Non-pigmented ciliary epithelial cell (primary cell): ENCODE data around the gene JAK2.
"Not testable (repeated sequence)": the region's sequence is repeated elsewhere in the genome, so short reads cannot be mapped to it uniquely, and the experiment has no call there.

ENCODE experiments used
- DNase-seq: peaks from one replicate; pipeline ENCODE4 v3.0.0-alpha.2; 2010; ENCODE audit warnings: low read depth

Gene JAK2

DNA sequence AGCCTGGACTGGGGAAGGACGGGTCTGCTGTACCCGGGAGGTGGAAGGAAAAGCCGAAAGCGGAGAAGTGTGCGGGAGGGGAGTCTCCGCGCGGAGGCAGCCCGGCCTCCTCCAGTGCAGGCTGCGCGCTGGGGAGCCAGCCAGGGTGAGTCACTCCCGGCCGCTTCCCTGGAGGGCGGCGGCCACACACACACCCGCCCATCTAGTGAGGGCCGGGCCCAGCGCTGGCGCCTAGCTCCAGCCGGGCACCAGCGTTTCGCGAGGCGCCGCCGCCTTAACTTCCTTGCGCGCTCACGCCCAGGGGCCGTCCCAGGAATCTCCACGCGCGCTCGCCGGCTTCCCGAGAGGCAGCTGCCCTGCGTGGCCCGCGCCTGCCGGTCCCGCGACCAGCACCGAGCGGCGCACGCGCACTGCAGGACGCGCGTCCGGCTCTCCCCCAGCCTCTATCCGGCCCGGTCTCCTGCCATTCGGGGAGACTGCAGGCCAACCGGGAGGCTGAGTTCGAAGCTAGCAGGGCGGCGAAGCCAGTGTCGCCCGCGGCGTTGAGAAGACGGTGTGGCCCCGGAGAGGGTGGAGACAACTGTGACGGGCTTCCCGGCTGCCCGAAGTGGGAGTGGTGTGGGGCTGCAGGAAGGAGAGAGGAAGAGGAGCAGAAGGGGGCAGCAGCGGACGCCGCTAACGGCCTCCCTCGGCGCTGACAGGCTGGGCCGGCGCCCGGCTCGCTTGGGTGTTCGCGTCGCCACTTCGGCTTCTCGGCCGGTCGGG lies at the start of gene JAK2:
Gene JAK2, plus strand, starts transcription at position 652 of the 765 bp plus-strand sequence. CDS start 36,716 bp downstream, outside the sequence.
- peak; percentile 66 for DNase-seq

DNA sequence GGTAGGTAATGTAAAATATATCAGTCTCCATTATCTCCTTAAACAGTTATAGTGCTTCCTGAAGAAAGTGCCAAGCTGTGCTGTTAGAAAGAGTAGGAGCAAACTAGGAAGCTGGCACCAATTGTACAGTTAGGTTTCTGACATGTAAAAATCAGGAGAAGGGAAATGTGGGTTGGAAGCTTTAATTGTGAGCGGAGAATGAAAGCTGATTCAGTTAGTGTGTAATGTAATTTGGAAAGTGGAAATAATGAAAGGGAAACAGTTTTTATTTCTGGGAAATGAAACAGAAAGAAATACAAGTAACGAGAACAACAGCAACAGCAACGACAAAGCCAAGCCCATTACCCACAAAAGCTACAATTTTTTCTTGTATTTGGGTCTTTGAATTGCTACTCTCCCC lies 48.8 kb upstream of the JAK2 start:
- DNase-seq = no peak

DNA sequence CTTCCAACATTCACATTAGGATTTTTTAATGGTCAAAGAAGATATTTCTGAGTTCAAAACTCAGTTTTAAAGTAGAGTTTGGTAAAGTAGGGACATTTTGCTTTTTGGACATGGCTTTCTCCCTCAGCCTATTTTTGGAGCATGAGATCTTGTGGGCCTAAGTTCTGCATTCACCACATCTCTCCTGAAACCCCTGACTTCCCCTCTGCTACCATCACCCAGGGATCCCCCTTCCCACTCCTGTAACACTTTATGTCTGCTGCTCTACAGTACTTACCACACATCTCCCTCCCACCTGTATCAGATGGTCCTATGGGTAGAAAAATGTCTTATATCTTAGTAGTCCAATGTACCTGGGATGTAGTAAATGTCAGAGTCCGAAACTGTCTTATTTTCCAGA lies 48.2 kb upstream of the JAK2 start:
- no peak for DNase-seq

DNA sequence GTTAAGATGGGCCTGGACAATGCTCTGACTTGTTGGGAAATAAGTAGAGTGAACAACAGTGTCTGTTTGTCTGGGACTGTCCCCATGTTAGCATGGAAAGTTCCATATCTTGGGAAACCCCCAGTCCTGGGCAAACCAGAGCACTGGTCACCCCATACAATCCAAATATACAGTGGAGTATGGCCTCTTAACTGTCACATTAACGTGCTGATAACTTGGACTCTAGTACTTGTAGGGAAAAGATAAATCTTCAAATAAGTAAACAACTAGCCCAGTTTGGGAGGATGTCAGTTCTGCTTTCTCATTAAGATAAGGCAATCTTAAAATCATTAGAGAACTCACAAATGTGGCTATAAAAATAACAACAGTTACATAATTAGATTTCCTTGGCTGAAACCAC lies 47.6 kb upstream of the JAK2 start:
- no peak for DNase-seq

DNA sequence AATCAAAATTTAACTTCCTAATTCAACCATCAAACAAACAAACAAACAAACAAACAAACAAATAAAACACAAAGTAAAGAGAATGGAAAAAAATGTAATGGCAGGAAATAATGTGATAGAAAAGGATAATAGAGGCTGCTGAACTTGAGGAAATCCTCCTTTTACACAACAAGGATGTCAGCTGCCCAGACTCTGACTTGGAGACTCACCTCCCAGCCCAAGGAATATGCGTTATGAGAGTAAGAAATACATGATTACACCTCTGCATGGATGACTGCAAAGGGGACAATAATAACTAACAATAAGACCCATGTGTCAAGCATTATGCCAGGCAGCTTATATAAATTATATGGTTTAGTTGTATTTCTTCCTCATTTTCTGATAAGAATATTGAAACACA lies 46.6 kb upstream of the JAK2 start:
- DNase-seq = no peak

DNA sequence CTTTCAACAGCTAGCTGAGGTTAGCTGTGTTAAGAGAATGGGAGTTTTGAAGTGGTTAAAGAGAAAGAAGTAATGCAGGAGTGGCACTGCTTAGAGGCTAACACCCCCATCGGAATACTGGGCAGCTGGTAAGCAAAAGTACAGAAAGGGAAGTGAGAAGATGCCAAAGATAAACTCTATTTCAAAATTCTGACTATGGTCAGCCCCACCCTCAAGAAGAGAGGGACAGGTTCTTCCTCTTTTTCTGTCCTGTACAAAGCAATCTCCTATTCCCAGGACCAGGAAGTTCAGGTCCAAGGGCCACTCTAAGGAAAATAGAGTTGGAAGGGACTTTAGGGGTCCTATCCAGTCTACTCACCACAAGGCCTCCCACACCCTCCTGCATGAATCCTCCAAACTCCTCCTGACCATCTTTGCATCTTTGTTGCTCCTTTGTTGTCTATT lies 45.9 kb upstream of the JAK2 start:
- no peak for DNase-seq

DNA sequence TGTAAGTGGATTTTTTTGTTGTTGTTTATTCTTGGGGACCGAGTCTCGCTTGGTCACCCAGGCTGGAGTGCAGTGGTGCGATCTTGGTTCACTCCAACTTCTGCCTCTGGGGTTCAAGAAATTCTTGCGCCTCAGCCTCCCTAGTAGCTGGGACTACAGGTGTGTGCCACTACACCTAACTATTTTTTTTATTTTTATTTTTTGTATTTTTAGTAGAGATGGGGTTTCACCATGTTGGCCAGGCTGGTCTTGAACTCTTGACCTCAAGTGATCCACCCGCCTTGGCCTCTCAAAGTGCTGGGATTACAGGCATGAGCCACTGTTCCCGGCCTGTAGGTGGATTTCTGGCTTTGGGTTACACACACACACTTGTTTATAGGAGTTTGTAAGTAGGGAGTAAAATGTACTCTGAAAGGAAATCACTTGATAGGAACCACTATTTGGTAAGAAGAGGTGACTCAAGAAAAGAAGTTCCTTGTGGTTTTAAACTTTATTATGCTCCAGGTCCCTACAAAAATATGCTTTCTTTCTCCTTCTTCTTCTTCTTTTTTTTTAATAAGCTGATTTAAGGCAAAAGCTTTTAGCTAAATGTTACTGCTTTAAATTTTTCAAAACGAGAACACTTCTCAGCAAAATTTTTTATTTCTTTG lies 42.9 kb upstream of the JAK2 start:
- not testable (repeated sequence) for DNase-seq

DNA sequence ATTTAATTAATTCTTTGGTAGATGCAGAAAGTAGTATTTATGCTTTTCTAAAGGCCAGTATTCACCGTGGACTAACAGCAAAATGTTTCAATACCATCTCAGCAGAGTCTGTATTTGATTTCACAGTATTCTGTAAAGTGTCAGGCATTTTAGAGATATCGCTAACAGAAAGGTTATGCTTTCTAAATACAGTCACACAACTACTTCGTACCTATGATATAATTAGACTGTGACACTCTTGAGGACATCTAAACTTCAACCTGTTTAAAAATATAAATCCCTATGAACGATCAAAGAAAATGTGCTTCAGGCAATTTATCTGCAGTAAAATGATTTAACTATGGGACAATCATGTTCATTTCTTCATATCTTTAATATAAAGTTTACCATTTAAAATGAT lies 41.7 kb upstream of the JAK2 start:
- no peak for DNase-seq

DNA sequence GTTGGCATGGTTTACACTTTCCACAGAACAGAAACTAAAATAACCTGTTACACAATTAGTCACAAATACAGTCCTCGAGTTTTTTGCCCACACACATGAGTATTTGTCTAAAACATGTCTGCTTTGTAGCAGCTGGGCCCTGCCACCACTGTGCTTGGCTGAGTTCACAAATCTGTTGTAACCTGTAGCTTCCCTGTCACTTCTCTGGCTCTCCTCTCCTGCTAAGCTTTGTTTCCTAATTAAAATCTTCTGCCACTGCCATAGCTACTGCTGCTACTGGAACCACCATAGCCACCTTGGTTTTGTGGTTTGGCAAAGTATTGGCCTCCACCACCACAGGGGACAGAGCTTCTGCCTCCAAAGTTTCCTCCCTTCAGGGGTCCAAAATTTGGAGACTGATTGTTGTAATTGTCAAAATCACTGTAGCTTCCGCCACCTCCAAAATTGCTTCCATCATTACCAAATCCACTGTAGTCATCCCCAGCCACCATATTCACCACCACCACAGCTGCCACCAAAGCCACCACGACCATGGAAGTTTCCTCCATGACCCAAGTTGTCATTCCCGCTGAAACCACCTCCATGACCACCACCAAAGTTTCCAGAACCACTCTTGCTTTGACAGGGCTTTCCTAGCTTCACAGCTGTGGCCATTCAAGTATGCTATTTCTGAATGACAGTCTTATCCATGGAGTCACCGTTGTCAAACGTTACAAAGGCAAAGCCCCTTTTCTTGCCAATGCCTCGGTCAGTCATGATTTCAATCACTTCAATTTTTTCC lies 40.5 kb upstream of the JAK2 start:
- DNase-seq = not testable (repeated sequence)

DNA sequence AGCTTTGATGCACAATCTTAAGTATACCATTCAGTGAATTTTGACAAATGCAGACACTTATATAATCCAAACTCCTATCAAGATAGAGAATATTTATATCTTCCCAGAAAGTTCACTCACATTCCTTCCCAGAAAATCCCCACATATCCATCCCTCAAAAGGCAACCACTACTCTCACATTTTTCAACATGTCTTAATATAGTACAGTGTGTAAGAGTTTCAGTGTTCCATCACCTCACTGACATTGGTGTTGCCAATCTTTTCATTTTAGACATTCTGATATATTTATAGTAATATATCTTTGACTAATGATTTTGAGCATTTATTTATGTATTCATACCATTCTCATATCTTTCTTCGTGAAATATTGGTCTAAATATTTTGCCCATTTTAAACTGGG lies 38.1 kb upstream of the JAK2 start:
- no peak for DNase-seq

DNA sequence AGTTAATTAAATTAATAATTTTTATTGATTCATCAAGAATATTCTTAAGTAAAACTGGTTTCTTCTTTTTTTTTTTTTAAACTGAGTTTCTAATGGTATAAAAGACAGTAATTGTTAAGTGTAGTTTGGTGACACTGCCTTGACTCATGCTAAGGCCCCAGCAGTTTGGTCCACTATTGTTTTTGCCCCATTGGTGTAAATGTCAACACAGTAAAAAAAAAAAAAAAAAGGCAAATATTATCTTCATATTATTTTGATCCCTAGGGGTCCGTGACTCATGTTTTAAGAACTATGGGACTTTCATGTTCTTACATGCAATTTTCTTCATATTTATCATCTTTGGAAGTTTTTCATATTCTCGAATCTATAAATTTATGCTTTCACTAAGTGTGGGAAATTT lies 29.2 kb upstream of the JAK2 start:
- no peak for DNase-seq

DNA sequence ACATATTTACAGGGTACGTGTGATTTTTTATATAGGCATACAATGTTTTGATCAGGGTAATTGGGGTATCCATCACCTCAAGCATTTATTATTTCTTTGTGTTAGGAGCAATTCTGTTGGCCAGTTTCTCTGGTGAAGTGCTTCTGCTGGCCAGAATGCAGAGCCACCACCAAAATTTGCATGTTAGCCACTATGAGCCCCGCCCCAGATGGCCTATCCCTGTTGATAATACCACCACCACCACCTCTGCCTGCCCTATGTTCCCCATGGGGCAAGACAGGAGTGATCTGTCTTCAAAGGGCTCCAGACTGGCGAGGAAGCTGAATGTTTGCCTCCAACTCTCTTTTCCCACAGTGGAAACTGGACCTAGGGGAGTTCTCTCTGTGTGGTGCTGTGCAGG lies 26.0 kb upstream of the JAK2 start:
- DNase-seq = no peak

DNA sequence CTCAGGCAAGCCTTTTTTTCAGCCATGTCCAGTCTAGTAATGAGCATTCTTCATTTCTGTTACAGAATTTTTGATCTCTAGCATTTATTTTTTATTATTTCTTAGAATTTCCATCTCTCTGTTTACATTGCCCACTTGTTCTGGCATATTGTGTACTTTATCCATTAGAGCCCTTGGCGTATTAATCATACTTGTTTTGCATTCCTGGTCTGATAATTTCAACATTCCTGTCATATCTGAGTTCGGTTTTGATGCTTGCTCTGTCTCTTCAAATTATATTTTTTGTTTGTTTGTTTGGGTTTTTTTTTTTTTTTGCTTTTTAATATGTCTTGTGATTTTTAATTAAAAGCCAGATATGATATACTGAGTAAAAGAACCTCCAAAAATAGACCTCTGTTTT lies 23.0 kb upstream of the JAK2 start:
- no peak for DNase-seq

DNA sequence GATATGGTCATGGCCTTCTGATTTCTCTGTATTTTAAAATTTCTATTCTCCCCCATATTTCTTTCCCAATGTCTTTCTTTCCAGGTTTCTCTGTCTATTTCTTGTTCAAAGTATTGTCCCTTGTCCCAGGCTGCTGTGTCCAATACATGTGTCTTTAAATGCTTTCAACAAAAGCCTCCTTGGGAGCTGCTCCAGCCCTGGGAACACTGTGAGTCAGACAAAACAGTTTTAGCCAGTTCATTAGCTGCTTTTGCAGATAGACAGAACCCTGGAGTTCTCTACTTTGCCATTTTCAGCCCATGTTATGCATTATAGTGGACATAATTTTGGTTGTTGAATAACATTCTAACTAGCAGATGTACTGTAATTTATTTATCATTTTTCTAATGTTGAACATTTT lies 20.5 kb upstream of the JAK2 start:
- DNase-seq = no peak

DNA sequence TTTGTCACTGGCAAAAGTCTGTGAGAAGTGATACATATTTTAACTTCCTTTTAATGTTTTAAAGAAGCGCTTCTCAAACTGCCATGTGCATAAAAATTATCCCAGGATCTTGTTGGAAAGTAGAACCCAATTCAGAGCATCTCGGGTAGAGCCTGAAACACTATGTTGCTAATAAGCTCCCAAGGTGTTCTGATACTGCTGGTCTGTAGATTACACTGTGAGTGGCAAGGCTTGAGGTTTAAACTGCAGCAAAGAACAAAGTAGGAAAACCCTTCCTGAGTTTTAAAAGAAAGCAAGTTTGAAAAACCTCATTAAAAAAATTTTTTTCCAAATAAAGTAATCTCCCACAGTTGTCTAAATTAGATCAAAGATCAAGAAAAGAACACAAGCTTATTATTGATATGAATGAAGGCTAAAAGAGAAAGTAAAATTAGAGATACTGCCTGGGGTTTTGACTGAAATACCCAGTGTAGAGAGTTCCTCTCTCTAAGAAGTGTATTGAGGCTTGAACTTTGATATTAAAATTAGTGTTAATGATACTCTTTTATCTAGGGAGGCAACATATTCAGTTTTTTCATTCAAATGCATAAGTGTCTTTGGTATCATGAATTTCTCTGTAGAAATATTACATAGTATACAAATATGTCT lies 19.8 kb upstream of the JAK2 start:
- no peak for DNase-seq

DNA sequence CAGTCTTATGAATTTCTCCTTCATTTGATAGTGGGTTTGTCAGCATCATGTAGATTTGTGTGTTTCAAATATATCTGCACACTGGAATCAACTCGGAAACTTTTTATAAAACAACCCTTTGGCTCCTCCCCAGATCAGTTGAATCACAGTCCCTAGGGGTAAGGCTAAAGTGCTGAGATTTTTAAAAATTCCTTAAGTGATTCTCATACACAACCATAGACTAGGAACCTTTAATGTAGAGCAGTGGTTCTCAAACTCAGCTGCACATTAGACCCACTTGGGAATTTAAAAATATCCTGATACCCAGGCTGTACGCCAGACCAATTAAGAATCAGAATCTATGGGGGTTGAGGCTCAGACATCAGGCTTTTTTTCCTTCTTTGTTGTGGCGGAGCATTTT lies 17.5 kb upstream of the JAK2 start:
- DNase-seq = no peak

DNA sequence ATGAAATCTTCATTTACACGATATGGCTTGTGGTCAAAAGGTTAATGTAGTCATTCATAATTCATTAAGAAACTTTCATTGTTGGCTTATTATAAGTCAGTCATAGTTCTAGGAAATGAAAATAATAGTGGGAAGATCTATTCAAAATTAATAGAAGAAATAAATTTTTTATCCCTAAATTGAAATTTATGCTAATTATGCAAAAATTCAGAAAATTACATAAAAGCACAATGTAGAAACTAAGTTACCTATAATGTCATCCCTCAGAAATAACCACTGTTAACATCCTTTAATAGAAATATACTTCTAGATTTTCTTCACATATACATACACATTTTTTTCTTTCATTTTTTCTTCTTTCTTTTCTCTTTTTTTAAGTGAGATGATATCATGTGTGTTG lies 15.9 kb upstream of the JAK2 start:
- DNase-seq = no peak

DNA sequence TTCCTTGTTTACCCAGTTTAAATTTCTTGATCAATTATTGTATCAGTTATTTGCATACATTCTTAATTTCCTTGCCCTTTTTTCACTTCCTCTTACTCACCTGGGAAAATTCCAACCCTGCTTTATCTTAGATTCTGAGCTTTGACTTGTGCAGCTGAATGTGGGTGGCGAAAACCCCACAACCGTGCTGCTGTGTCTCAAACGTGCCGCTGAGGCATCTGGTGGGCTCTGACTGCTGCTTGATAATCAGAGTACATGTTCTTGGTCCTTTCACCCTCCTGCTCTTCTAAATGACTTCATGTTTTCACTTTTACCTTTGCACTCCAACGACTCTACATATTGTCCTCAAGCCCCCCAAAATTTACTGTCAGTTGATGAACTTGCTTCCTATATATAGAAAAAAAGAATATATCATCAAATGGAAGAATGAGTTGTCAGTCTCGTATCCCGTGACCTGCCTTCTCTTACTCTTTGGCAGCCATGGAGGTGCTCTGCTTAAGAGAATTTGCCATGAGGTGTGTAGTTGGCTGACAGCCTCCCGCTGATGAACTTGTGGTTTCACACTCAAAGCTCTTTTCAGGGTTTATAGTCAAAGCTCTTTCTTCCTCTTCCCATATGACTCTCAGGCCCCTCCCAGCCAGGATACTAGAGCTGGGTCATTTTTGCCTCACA lies 14.0 kb upstream of the JAK2 start:
- DNase-seq = no peak

DNA sequence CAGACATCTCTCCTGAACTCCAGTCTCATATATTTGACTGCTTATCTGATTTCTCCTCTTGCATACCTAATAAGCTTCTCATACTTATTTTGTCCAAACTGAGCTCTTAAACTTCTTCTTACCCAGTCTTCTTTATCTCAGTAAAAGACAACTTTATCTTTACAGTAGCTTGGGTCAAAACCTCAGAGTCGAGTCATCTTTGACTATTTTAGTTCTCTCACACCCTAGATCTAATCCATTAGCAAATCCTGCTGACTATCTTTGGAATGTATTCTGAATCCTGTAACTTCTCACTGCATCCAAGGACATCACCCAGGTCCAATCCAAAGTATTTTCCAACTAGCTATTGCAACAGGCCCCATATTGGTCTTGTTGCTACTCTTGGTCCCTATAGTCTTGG lies 11.8 kb upstream of the JAK2 start:
- no peak for DNase-seq

DNA sequence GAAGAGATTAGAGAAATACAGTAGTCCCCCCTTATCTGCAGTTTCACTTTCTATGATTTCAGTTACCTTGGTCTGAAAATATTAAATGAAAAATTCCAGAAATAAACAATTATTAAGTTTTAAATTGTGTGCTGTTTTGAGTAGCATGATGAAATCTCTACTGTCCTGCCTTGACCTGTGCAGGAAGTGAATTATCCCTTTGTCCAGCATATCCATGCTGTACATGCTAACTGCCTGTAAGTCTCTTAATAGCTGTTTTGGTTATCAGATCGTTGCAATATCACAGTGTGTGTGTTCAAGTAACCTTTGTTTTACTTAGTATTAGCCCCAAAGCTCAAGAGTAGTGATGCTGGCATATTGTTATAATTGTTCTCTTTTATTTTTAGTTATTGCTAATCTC lies 11.2 kb upstream of the JAK2 start:
- no peak for DNase-seq

DNA sequence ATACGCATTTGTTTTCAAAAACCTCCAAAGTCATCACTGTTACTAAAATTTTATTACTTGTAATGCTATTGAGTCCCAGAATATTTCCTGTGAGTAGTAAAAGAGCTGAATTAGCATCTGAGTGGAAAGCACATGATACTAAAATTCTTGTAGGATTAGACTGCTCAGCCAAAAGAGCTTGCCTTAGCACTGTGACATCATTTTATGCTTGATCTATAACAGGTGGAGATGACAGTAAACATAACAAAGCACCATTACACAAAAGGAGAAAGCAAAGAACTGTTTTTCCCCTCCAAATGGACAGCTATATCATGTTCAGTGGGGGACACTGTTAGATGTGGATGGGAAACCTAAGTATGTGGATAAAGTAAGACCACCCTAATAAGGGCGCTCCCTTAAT lies 5.8 kb upstream of the JAK2 start:
- no peak for DNase-seq
